Uterus (tissue), 2 donors: ENCODE measurements around the gene A1CF.

Experiments used
- CTCF ChIP-seq, 4 experiments: fragments of 200-600 bp in 2 of 4; fragments of 450-650 bp in 2 of 4; sonication (generic) in 2 of 4; IDR thresholded peaks; one replicate each; pipeline ENCODE4 v1.5.1; 2016 to 2019; ENCODE audit warnings: antibody characterized with exemption in 4 of 4, mild to moderate bottlenecking in 2 of 4, moderate library complexity in 1 of 4
- POLR2A ChIP-seq, 2 donors: fragments of 450-650 bp; IDR thresholded peaks; one replicate each; pipeline ENCODE4 v1.6.1; 2016; ENCODE audit warnings: antibody characterized with exemption in 2 of 2, mild to moderate bottlenecking in 1 of 2, moderate library complexity in 1 of 2

- TF ChIP-seq CTCF (IDR thresholded peaks at IDR 0.05) = no peak
- no peak for TF ChIP-seq POLR2A (IDR thresholded peaks at IDR 0.05)
These were observed 7.0 kb upstream of the A1CF start for GRCh38 chr10:50892467-50892866.
